Retinal pigment epithelial cell (primary cell): Measurements from ENCODE around the gene SLC44A3.

Source experiments
- DNase-seq: peaks from one replicate; pipeline ENCODE4 v3.0.0-alpha.2; 2010; ENCODE audit warnings: low read depth
- H3K4me3 ChIP-seq: 2 replicates; pipeline ENCODE4 v1.5.1; 2011; ENCODE audit warnings: mild to moderate bottlenecking, low read length, control low read depth, moderate library complexity
- CTCF ChIP-seq: conservative IDR thresholded peaks from 2 replicates; pipeline ENCODE4 v1.5.1; 2011; ENCODE audit warnings: low read depth, low read length, control low read depth, inconsistent platforms

The SLC44A3 gene

GRCh38 chr1:94778808-94779207 lies 41.3 kb upstream of the SLC44A3 start:
- DNase-seq = no peak
- no peak overlapping the region for H3K4me3 ChIP-seq
- TF ChIP-seq CTCF = no peak

GRCh38 chr1:94783342-94784189 lies 36.6 kb upstream of the SLC44A3 start:
- no peak for DNase-seq
- no peak overlapping the region for H3K4me3 ChIP-seq
- TF ChIP-seq CTCF = no peak

- DNase-seq = no peak
- H3K4me3 ChIP-seq = no peak overlapping the region
- no peak for TF ChIP-seq CTCF
These were observed 36.0 kb upstream of the SLC44A3 start for GRCh38 chr1:94784190-94784515.

GRCh38 chr1:94787691-94788090 lies 32.5 kb upstream of the SLC44A3 start:
- no peak overlapping the region for H3K4me3 ChIP-seq
- no peak for DNase-seq
- no peak for TF ChIP-seq CTCF

GRCh38 chr1:94790246-94790645 lies 29.9 kb upstream of the SLC44A3 start:
- no peak for TF ChIP-seq CTCF
- H3K4me3 ChIP-seq = no peak overlapping the region
- no peak for DNase-seq

- H3K4me3 ChIP-seq = no peak overlapping the region
- TF ChIP-seq CTCF = no peak
- no peak for DNase-seq
These were observed 29.5 kb upstream of the SLC44A3 start for GRCh38 chr1:94790670-94791069.
